B cell (primary cell): ENCODE data around the gene EDAR. TPM values are rescaled to one million over a fixed set of nuclear protein-coding genes. Genes with fewer than 3 reads are reported as not detected.

Experiments
- ATAC-seq: fragments of 200-7000 bp; cut with Tn5 transposase; one replicate; pipeline ENCODE4 v1.10.0; 2021; ENCODE audit warnings: low read depth, mild to moderate bottlenecking, moderate number of reproducible peaks, moderate library complexity
- CTCF ChIA-PET: fragments of 350-600 bp; sonication (Branson Sonifier 250); formaldehyde crosslinking; loops from one replicate; lab custom pipeline; 2021; ENCODE audit warnings: antibody characterized with exemption, inconsistent platforms; lab: Charles Lee
- POLR2A ChIA-PET: fragments of 350-600 bp; sonication (Branson Sonifier 250); formaldehyde crosslinking; loops from one replicate; lab custom pipeline; 2021; ENCODE audit warnings: antibody characterized with exemption; lab: Charles Lee
- DNase-seq: peaks from one replicate; pipeline ENCODE4 v3.0.0; 2013
- H2AFZ ChIP-seq: 2 replicates; pipeline ENCODE4 v1.6.1; 2012; ENCODE audit warnings: mild to moderate bottlenecking, low read depth, low read length; ENCODE audit not compliant: insufficient read depth, poor library complexity, severe bottlenecking
- H3K27ac ChIP-seq, 2 donors: 1 replicate in 1 of 2; 2 replicates in 1 of 2; pipeline ENCODE4 v1.5.1; 2012 to 2013; ENCODE audit warnings: low read length in 2 of 2, mild to moderate bottlenecking in 2 of 2, moderate library complexity in 1 of 2
- H3K27me3 ChIP-seq, 4 experiments: fragments of 200-600 bp in 1 of 4; sonication (generic) in 1 of 4; replicated peaks in 1 of 4; 1 replicate in 2 of 4; 2 replicates in 2 of 4; pipeline versions ENCODE4 v1.6.1 to v1.7.0; 2013 to 2016; ENCODE audit warnings: low read length in 3 of 4, mild to moderate bottlenecking in 2 of 4, mixed read lengths in 1 of 4, moderate library complexity in 1 of 4; ENCODE audit not compliant: insufficient read depth in 4 of 4, control insufficient read depth in 3 of 4; ENCODE audit errors: control extremely low read depth in 1 of 4
- H3K36me3 ChIP-seq, 2 experiments: replicated peaks in 1 of 2; 1 replicate in 1 of 2; 2 replicates in 1 of 2; pipeline versions ENCODE4 v1.6.1 to v1.7.1; 2013; ENCODE audit warnings: low read length in 1 of 2; ENCODE audit not compliant: insufficient read depth in 2 of 2, control insufficient read depth in 1 of 2; ENCODE audit errors: control extremely low read depth in 1 of 2, extremely low read depth in 1 of 2
- H3K4me1 ChIP-seq, 2 donors: fragments of 200-600 bp in 1 of 2; sonication (generic) in 1 of 2; 1 replicate in 1 of 2; 2 replicates in 1 of 2; pipeline versions ENCODE4 v1.5.1 to v1.6.1; 2013 to 2017; ENCODE audit warnings: low read length in 2 of 2; ENCODE audit not compliant: control insufficient read depth in 2 of 2, insufficient read depth in 2 of 2
- H3K4me2 ChIP-seq: replicated peaks from 2 replicates; pipeline ENCODE3; 2012; ENCODE audit warnings: mild to moderate bottlenecking, low read depth, low read length; ENCODE audit not compliant: poor library complexity, severe bottlenecking
- H3K4me3 ChIP-seq, 5 experiments: fragments of 200-600 bp in 1 of 5; sonication (generic) in 1 of 5; 1 replicate in 3 of 5; 2 replicates in 2 of 5; pipeline versions ENCODE4 v1.5.1 to v1.7.0; 2011 to 2016; ENCODE audit warnings: low read length in 4 of 5, mild to moderate bottlenecking in 4 of 5, low read depth in 2 of 5, control low read depth in 1 of 5, moderate library complexity in 1 of 5; ENCODE audit not compliant: insufficient read depth in 1 of 5; ENCODE audit errors: control extremely low read depth in 1 of 5, extremely low read depth in 1 of 5
- H3K79me2 ChIP-seq: fragments of 200-600 bp; sonication (generic); one replicate; pipeline ENCODE4 v1.6.0; 2016; ENCODE audit warnings: low read length; ENCODE audit not compliant: control insufficient read depth, insufficient read depth
- H3K9ac ChIP-seq: fragments of 200-600 bp; sonication (generic); 2 replicates; pipeline ENCODE4 v1.6.1; 2017; ENCODE audit warnings: mild to moderate bottlenecking, low read length, moderate library complexity
- H3K9me3 ChIP-seq, 3 donors: one replicate each; pipeline versions ENCODE4 v1.6.1 to v1.7.1; 2013; ENCODE audit warnings: low read length in 2 of 3; ENCODE audit not compliant: control insufficient read depth in 2 of 3, insufficient read depth in 1 of 3; ENCODE audit errors: control extremely low read depth in 1 of 3
- H4K20me1 ChIP-seq: 2 replicates; pipeline ENCODE4 v1.6.0; 2012; ENCODE audit warnings: mild to moderate bottlenecking, low read length; ENCODE audit not compliant: insufficient read depth, control insufficient read depth, poor library complexity, severe bottlenecking
- H3K27ac Mint-ChIP-seq: one replicate; pipeline ENCODE4 v1.8.0; 2021; ENCODE audit warnings: mixed read lengths
- H3K27me3 Mint-ChIP-seq: one replicate; pipeline ENCODE4 v1.8.0; 2021; ENCODE audit warnings: mixed read lengths
- H3K4me1 Mint-ChIP-seq: one replicate; pipeline ENCODE4 v1.8.0; 2021; ENCODE audit warnings: mixed read lengths
- H3K4me3 Mint-ChIP-seq: one replicate; pipeline ENCODE4 v1.8.0; 2021; ENCODE audit warnings: mixed read lengths
- H3K9me3 Mint-ChIP-seq: one replicate; pipeline ENCODE4 v1.8.0; 2022; ENCODE audit warnings: mixed read lengths; ENCODE audit not compliant: insufficient read depth
- EZH2 ChIP-seq: IDR thresholded peaks from 2 replicates; pipeline ENCODE4 v1.6.1; 2012; ENCODE audit warnings: borderline replicate concordance, low read depth, mild to moderate bottlenecking, moderate library complexity, low read length; ENCODE audit not compliant: insufficient read depth, poor library complexity, severe bottlenecking
- WGBS: methylation state at CpG from one replicate; pipeline ENCODE4 v1.1.5; 2013; ENCODE audit warnings: missing lambda C conversion rate; ENCODE audit not compliant: insufficient coverage; 5-methylcytosine and 5-hydroxymethylcytosine counted together
- intact Hi-C: fragments of 100-400 bp; cut with micrococcal nuclease; formaldehyde crosslinking; loops from one replicate; pipeline ENCODE4 v1.10.0; 2022
- polyA plus RNA-seq: library from polyadenylated mRNA; depleted of rRNA; stranded (reverse); fragments of >200 nt; gene quantifications from 2 replicates; pipeline ENCODE4 v1.2.3, GENCODE V29; 2012
- total RNA-seq, 2 donors: library from RNA; stranded (reverse); fragments of 120-200 nt in 1 of 2; gene quantifications; 1 replicate in 1 of 2; 2 replicates in 1 of 2; pipeline versions ENCODE4 v1.2.3 to v1.2.4, GENCODE V29; 2013 to 2022
- TF ChIP-seq, protein P1 (sequence below): fragments of 200-600 bp; IDR thresholded peaks from one replicate; pipeline ENCODE4 v1.8.0; 2022; ENCODE audit warnings: antibody characterized with exemption, mild to moderate bottlenecking

The EDAR gene
- total and polyA plus RNA-seq, 2 donors (not counting 1 experiment from before 2014, with no cell fraction given), result 0.03 TPM; not detected in 1

- ChIA-PET CTCF (no interaction called here), POLR2A (no interaction called here)
- ATAC-seq (no peak), DNase-seq (no peak)
- no peaks in the 10 kb centered on the region for H3K27me3 Mint-ChIP-seq
- no peaks in the 10 kb centered on the region for H3K9me3 Mint-ChIP-seq
- no peak overlapping the region for H3K27ac Mint-ChIP-seq
- no peak overlapping the region for H3K27ac ChIP-seq
- H3K36me3 ChIP-seq, result no peaks in the 10 kb centered on the region
- TF ChIP-seq, protein P1, sequence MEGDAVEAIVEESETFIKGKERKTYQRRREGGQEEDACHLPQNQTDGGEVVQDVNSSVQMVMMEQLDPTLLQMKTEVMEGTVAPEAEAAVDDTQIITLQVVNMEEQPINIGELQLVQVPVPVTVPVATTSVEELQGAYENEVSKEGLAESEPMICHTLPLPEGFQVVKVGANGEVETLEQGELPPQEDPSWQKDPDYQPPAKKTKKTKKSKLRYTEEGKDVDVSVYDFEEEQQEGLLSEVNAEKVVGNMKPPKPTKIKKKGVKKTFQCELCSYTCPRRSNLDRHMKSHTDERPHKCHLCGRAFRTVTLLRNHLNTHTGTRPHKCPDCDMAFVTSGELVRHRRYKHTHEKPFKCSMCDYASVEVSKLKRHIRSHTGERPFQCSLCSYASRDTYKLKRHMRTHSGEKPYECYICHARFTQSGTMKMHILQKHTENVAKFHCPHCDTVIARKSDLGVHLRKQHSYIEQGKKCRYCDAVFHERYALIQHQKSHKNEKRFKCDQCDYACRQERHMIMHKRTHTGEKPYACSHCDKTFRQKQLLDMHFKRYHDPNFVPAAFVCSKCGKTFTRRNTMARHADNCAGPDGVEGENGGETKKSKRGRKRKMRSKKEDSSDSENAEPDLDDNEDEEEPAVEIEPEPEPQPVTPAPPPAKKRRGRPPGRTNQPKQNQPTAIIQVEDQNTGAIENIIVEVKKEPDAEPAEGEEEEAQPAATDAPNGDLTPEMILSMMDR, result no peak
- H3K9ac ChIP-seq, result no peak overlapping the region
- H4K20me1 ChIP-seq, result no peaks in the 10 kb centered on the region
- no peaks in the 10 kb centered on the region for H3K9me3 ChIP-seq
- no peaks in the 10 kb centered on the region for H3K4me1 Mint-ChIP-seq
- H2AFZ ChIP-seq, result no peak overlapping the region
- H3K4me1 ChIP-seq, result no peaks in the 10 kb centered on the region
- no peaks in the 10 kb centered on the region for H3K27me3 ChIP-seq
- no peak overlapping the region for H3K4me2 ChIP-seq
- no peak overlapping the region for H3K4me3 Mint-ChIP-seq
- no peaks in the 10 kb centered on the region for H3K79me2 ChIP-seq
- WGBS, result 89% methylated on average over 14 of the region's 15 CpGs
- intact Hi-C loops, result no loop called here
- no peak overlapping the region for H3K4me3 ChIP-seq
Measured at GRCh38 chr2:108906403-108907077, 82.5 kb downstream of the EDAR start.

- Histone ChIP-seq H3K79me2 (no peaks in the 10 kb centered on the region), H3K4me1 (no peaks in the 10 kb centered on the region), H4K20me1 (no peaks in the 10 kb centered on the region), H3K9me3 (no peaks in the 10 kb centered on the region), H2AFZ (no peak overlapping the region), H3K27me3 (no peaks in the 10 kb centered on the region), H3K27ac (no peak overlapping the region), H3K4me2 (no peak overlapping the region), H3K9ac (no peak overlapping the region), H3K4me3 (no peak overlapping the region), H3K36me3 (no peaks in the 10 kb centered on the region)
- ChIA-PET POLR2A (no interaction called here), CTCF (no interaction called here)
- Mint-ChIP-seq H3K4me1 (no peaks in the 10 kb centered on the region), H3K27ac (no peak overlapping the region), H3K9me3 (no peaks in the 10 kb centered on the region), H3K4me3 (no peak overlapping the region), H3K27me3 (no peaks in the 10 kb centered on the region)
- DNase-seq (no peak), ATAC-seq (no peak)
- TF ChIP-seq, protein P1, result no peak
- no peak for TF ChIP-seq EZH2
- intact Hi-C loops, result no loop called here
- 88% methylated on average over 13 of the region's 13 CpGs for WGBS
Measured at GRCh38 chr2:108905906-108906305, 83.1 kb downstream of the EDAR start.
